GM19468 (cell line): Measurements from ENCODE around the gene CDK11A.
A peak's percentile ranks its signal among the peaks of the same experiment; 100 is the strongest.

Experiments
- ATAC-seq: cut with Tn5 transposase; IDR thresholded peaks from one replicate; pipeline ENCODE4 v1.9.1; 2021; ENCODE audit warnings: mild to moderate bottlenecking, moderate library complexity, moderate number of reproducible peaks; ENCODE audit not compliant: unreplicated experiment; ENCODE audit errors: extremely low read depth

CDK11A gene

GRCh38 chr1:1724035-1724864 lies at the start of gene CDK11A:
CDK11A (minus strand) TSS chr1:1724357; CDS start chr1:1722818, 1,539 bp downstream.
- ATAC-seq, result peak; percentile 68

GRCh38 chr1:1773874-1774273 lies 49.7 kb upstream of the CDK11A start:
- no peak for ATAC-seq

GRCh38 chr1:1771096-1771495 lies 46.9 kb upstream of the CDK11A start:
- no peak for ATAC-seq

GRCh38 chr1:1770102-1770501 lies 45.9 kb upstream of the CDK11A start:
- no peak for ATAC-seq

GRCh38 chr1:1768249-1768992 lies 44.3 kb upstream of the CDK11A start:
- no peak for ATAC-seq

GRCh38 chr1:1764876-1765470 lies 40.8 kb upstream of the CDK11A start:
- ATAC-seq, result no peak

GRCh38 chr1:1763657-1764621 lies 39.8 kb upstream of the CDK11A start:
- ATAC-seq, result no peak

- ATAC-seq, result no peak
These were observed 37.6 kb upstream of the CDK11A start for GRCh38 chr1:1761504-1762376.

- ATAC-seq, result no peak
These were observed 36.6 kb upstream of the CDK11A start for GRCh38 chr1:1760715-1761114.

- no peak for ATAC-seq
These were observed 36.1 kb upstream of the CDK11A start for GRCh38 chr1:1760345-1760650.

- ATAC-seq, result no peak
These were observed 35.5 kb upstream of the CDK11A start for GRCh38 chr1:1759456-1760344.

GRCh38 chr1:1758692-1759455 lies 34.7 kb upstream of the CDK11A start:
- no peak for ATAC-seq

- ATAC-seq, result no peak
These were observed 34.0 kb upstream of the CDK11A start for GRCh38 chr1:1758059-1758621.

- no peak for ATAC-seq
These were observed 33.4 kb upstream of the CDK11A start for GRCh38 chr1:1757422-1758058.

- ATAC-seq, result no peak
These were observed 32.7 kb upstream of the CDK11A start for GRCh38 chr1:1756661-1757421.

GRCh38 chr1:1755852-1756251 lies 31.7 kb upstream of the CDK11A start:
- no peak for ATAC-seq
